Measurements from ENCODE around the gene DSCAM.

- TF ChIP-seq CTCF (IDR thresholded peaks at IDR 0.05) (no peak), POLR2A (IDR thresholded peaks at IDR 0.05) (no peak)
Observed at GRCh38 chr21:40284409-40284808, 562.5 kb downstream of the DSCAM start.
